ENCODE measurements around the gene CAPN10. TPM values are rescaled to one million over a fixed set of nuclear protein-coding genes. Genes with fewer than 3 reads are reported as not detected.
A peak's percentile ranks its signal among the peaks of the same experiment; 100 is the strongest.

The CAPN10 gene
- total and polyA plus RNA-seq, 4 donors, result 12.6 to 66.9 (median 29.6) TPM

- DNase-seq (peak; percentile 68 to 79), ATAC-seq (ENCODE audit: low FRiP score) (no peak)
- WGBS, 2 donors, result 74 to 81% methylated on average over 21 of the region's 21 CpGs
These were observed 40.2 kb downstream of the CAPN10 start for GRCh38 chr2:240626531-240627300.

GRCh38 chr2:240627736-240628506, 41.4 kb downstream of the CAPN10 start:
- H3K27ac ChIP-seq (ENCODE audit: low read depth in 1 of 2, low read length in 2 of 2), result no peak overlapping the region
- H3K27me3 ChIP-seq (ENCODE audit: control insufficient read depth in 1 of 2, insufficient read depth in 2 of 2, low read length in 1 of 2), result no peaks in the 10 kb centered on the region
- no peaks in the 10 kb centered on the region for H3K36me3 ChIP-seq (ENCODE audit: control insufficient read depth in 1 of 2, insufficient read depth in 2 of 2, low read length in 1 of 2)
- DNase-seq (peak in 1 of 2 donors; percentile 44), ATAC-seq (ENCODE audit: low FRiP score) (no peak)
- no peaks in the 10 kb centered on the region for H3K9me3 ChIP-seq (ENCODE audit: control insufficient read depth, low read length)
- no peak overlapping the region for H3K4me3 ChIP-seq (ENCODE audit: low read length in 2 of 2)
- no peaks in the 10 kb centered on the region for H3K4me1 ChIP-seq (ENCODE audit: control insufficient read depth in 1 of 2, insufficient read depth in 2 of 2, low read length in 2 of 2)
- intact Hi-C loops (cut with DNase I), result no loop called here
- 88 to 91% methylated on average over 17 of the region's 17 CpGs for WGBS, 2 donors

More at GRCh38 chr2:240626531-240627300, 40.2 kb downstream of the CAPN10 start:
- H3K27ac ChIP-seq (ENCODE audit: low read depth in 1 of 2, low read length in 2 of 2), result no peak overlapping the region
- no peaks in the 10 kb centered on the region for H3K27me3 ChIP-seq (ENCODE audit: control insufficient read depth in 1 of 2, insufficient read depth in 2 of 2, low read length in 1 of 2)
- intact Hi-C loops (cut with DNase I), result no loop called here
- H3K4me1 ChIP-seq (ENCODE audit: control insufficient read depth in 1 of 2, insufficient read depth in 2 of 2, low read length in 2 of 2), result no peaks in the 10 kb centered on the region
- H3K36me3 ChIP-seq (ENCODE audit: control insufficient read depth in 1 of 2, insufficient read depth in 2 of 2, low read length in 1 of 2), result no peaks in the 10 kb centered on the region
- no peaks in the 10 kb centered on the region for H3K9me3 ChIP-seq (ENCODE audit: control insufficient read depth, low read length)
- H3K4me3 ChIP-seq (ENCODE audit: low read length in 2 of 2), result no peak overlapping the region

GRCh38 chr2:240628507-240628807, 41.9 kb downstream of the CAPN10 start:
- intact Hi-C loops (cut with DNase I), result no loop called here
- Histone ChIP-seq H3K36me3 (ENCODE audit: control insufficient read depth in 1 of 2, insufficient read depth in 2 of 2, low read length in 1 of 2) (no peaks in the 10 kb centered on the region), H3K9me3 (ENCODE audit: control insufficient read depth, low read length) (no peaks in the 10 kb centered on the region), H3K4me3 (ENCODE audit: low read length in 2 of 2) (no peak overlapping the region), H3K4me1 (ENCODE audit: control insufficient read depth in 1 of 2, insufficient read depth in 2 of 2, low read length in 2 of 2) (no peaks in the 10 kb centered on the region), H3K27ac (ENCODE audit: low read depth in 1 of 2, low read length in 2 of 2) (no peak overlapping the region), H3K27me3 (ENCODE audit: control insufficient read depth in 1 of 2, insufficient read depth in 2 of 2, low read length in 1 of 2) (no peaks in the 10 kb centered on the region)
- no peak for ATAC-seq (ENCODE audit: low FRiP score)
- WGBS, 2 donors, result 76 to 85% methylated on average over 7 of the region's 7 CpGs
- no peak for DNase-seq

DNA sequence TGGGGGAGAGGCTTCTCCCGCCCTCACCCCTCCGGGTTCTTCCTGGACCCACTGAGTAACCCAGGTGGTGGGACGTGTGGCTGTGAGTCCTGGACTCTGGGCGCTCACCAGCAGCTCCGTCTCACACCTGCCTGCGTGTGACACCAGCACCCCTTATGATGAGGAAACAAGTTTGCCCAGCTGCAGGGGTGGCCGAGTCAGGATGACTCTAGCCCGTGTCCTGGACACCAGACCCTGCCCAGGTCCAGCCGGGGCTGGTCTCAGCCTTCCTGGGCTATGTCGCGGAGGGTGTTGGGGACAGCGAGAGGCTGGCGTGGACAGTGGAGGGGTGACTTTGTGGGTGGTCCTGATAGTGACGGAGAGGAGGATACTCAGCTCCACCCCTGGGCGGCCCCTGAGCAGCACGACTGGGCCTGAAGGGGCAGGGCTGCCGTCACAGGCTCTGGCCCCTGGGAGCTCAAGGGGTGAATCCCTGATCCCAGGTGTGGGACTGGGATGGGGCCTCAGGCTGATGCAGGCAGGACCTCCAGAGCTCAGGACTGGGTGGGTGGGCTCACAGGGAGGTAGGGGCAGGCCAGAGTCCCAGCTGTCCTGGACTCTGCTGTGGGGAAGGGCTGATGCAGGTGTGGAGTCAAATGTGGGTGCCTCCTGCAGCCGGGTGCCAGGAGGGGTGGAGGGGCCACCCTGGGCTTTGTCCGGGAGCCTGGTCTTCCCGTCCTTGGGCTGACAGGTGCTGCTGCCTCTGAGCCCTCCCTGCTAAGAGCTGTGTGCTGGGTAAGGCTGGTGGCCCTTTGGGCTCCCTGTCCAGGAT, 42.5 kb downstream of the CAPN10 start:
- H3K4me1 ChIP-seq (ENCODE audit: control insufficient read depth in 1 of 2, insufficient read depth in 2 of 2, low read length in 2 of 2), result no peaks in the 10 kb centered on the region
- WGBS, 2 donors, result 61 to 68% methylated on average over 20 of the region's 20 CpGs
- peak; percentile 35 to 72 for DNase-seq
- no peaks in the 10 kb centered on the region for H3K9me3 ChIP-seq (ENCODE audit: control insufficient read depth, low read length)
- H3K4me3 ChIP-seq (ENCODE audit: low read length in 2 of 2), result no peak overlapping the region
- no peak overlapping the region for H3K27ac ChIP-seq (ENCODE audit: low read depth in 1 of 2, low read length in 2 of 2)
- ATAC-seq (ENCODE audit: low FRiP score), result no peak
- intact Hi-C loops (cut with DNase I), result no loop called here
- no peaks in the 10 kb centered on the region for H3K27me3 ChIP-seq (ENCODE audit: control insufficient read depth in 1 of 2, insufficient read depth in 2 of 2, low read length in 1 of 2)
- H3K36me3 ChIP-seq (ENCODE audit: control insufficient read depth in 1 of 2, insufficient read depth in 2 of 2, low read length in 1 of 2), result no peaks in the 10 kb centered on the region

DNA sequence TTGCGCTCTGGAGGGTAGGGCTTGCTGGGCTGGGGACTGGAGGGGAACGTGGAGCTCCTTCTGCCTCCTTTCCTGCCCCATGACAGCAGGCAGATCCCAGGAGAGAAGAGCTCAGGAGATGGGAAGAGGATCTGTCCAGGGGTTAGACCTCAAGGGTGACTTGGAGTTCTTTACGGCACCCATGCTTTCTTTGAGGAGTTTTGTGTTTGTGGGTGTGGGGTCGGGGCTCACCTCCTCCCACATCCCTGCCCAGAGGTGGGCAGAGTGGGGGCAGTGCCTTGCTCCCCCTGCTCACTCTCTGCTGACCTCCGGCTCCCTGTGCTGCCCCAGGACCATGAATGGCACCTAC, 43.1 kb downstream of the CAPN10 start:
- Histone ChIP-seq H3K27ac (ENCODE audit: low read depth in 1 of 2, low read length in 2 of 2) (no peak overlapping the region), H3K36me3 (ENCODE audit: control insufficient read depth in 1 of 2, insufficient read depth in 2 of 2, low read length in 1 of 2) (no peaks in the 10 kb centered on the region), H3K9me3 (ENCODE audit: control insufficient read depth, low read length) (no peaks in the 10 kb centered on the region), H3K27me3 (ENCODE audit: control insufficient read depth in 1 of 2, insufficient read depth in 2 of 2, low read length in 1 of 2) (no peaks in the 10 kb centered on the region), H3K4me1 (ENCODE audit: control insufficient read depth in 1 of 2, insufficient read depth in 2 of 2, low read length in 2 of 2) (no peaks in the 10 kb centered on the region), H3K4me3 (ENCODE audit: low read length in 2 of 2) (no peak overlapping the region)
- ATAC-seq (ENCODE audit: low FRiP score) (no peak), DNase-seq (no peak)
- WGBS, 2 donors, result 85 to 86% methylated on average over 5 of the region's 5 CpGs
- intact Hi-C loops (cut with DNase I), result no loop called here

DNA sequence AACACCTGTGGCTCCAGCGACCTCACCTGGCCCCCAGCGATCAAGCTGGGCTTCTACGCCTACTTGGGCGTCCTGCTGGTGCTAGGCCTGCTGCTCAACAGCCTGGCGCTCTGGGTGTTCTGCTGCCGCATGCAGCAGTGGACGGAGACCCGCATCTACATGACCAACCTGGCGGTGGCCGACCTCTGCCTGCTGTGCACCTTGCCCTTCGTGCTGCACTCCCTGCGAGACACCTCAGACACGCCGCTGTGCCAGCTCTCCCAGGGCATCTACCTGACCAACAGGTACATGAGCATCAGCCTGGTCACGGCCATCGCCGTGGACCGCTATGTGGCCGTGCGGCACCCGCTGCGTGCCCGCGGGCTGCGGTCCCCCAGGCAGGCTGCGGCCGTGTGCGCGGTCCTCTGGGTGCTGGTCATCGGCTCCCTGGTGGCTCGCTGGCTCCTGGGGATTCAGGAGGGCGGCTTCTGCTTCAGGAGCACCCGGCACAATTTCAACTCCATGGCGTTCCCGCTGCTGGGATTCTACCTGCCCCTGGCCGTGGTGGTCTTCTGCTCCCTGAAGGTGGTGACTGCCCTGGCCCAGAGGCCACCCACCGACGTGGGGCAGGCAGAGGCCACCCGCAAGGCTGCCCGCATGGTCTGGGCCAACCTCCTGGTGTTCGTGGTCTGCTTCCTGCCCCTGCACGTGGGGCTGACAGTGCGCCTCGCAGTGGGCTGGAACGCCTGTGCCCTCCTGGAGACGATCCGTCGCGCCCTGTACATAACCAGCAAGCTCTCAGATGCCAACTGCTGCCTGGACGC, 43.6 kb downstream of the CAPN10 start:
- Histone ChIP-seq H3K4me3 (ENCODE audit: low read length in 2 of 2) (no peak overlapping the region), H3K27me3 (ENCODE audit: control insufficient read depth in 1 of 2, insufficient read depth in 2 of 2, low read length in 1 of 2) (no peaks in the 10 kb centered on the region), H3K36me3 (ENCODE audit: control insufficient read depth in 1 of 2, insufficient read depth in 2 of 2, low read length in 1 of 2) (no peaks in the 10 kb centered on the region), H3K4me1 (ENCODE audit: control insufficient read depth in 1 of 2, insufficient read depth in 2 of 2, low read length in 2 of 2) (no peaks in the 10 kb centered on the region), H3K9me3 (ENCODE audit: control insufficient read depth, low read length) (no peaks in the 10 kb centered on the region), H3K27ac (ENCODE audit: low read depth in 1 of 2, low read length in 2 of 2) (no peak overlapping the region)
- ATAC-seq (ENCODE audit: low FRiP score) (no peak), DNase-seq (peak in 1 of 2 donors; percentile 29)
- 95 to 96% methylated on average over 50 of the region's 50 CpGs for WGBS, 2 donors
- intact Hi-C loops (cut with DNase I), result no loop called here

- H3K27ac ChIP-seq (ENCODE audit: low read depth in 1 of 2, low read length in 2 of 2), result no peak overlapping the region
- no peaks in the 10 kb centered on the region for H3K4me1 ChIP-seq (ENCODE audit: control insufficient read depth in 1 of 2, insufficient read depth in 2 of 2, low read length in 2 of 2)
- H3K27me3 ChIP-seq (ENCODE audit: control insufficient read depth in 1 of 2, insufficient read depth in 2 of 2, low read length in 1 of 2), result no peaks in the 10 kb centered on the region
- H3K4me3 ChIP-seq (ENCODE audit: low read length in 2 of 2), result no peak overlapping the region
- H3K36me3 ChIP-seq (ENCODE audit: control insufficient read depth in 1 of 2, insufficient read depth in 2 of 2, low read length in 1 of 2), result no peaks in the 10 kb centered on the region
- DNase-seq, result peak in 1 of 2 donors; percentile 32
- H3K9me3 ChIP-seq (ENCODE audit: control insufficient read depth, low read length), result no peaks in the 10 kb centered on the region
- ATAC-seq (ENCODE audit: low FRiP score), result no peak
- WGBS, 2 donors, result 93 to 96% methylated on average over 21 of the region's 21 CpGs
- intact Hi-C loops (cut with DNase I), result no loop called here
These were observed 44.4 kb downstream of the CAPN10 start for GRCh38 chr2:240630771-240631547.
